H4 (cell line): Measurements from ENCODE around the gene CYTH1. TPM values are rescaled to one million over a fixed set of nuclear protein-coding genes. Genes with fewer than 3 reads are reported as not detected.

Source experiments
- DNase-seq: peaks from one replicate; pipeline ENCODE4 v3.0.0-alpha.2; 2015; ENCODE audit warnings: low spot score
- total RNA-seq: library from RNA; depleted of rRNA; stranded (reverse); fragments of >200 nt; shearing (Covaris generic); gene quantifications from 2 replicates; pipeline ENCODE4 v1.2.3, GENCODE V29; 2014

Gene CYTH1
- total RNA-seq, 1 experiment from 2014 or later: 9.7 TPM

- no peak for DNase-seq
Observed at GRCh38 chr17:78804777-78805176, 22.7 kb upstream of the CYTH1 start.

GRCh38 chr17:78803186-78803845, 21.2 kb upstream of the CYTH1 start:
- no peak for DNase-seq

GRCh38 chr17:78802459-78802858, 20.4 kb upstream of the CYTH1 start:
- DNase-seq: no peak

GRCh38 chr17:78802008-78802407, 19.9 kb upstream of the CYTH1 start:
- no peak for DNase-seq

GRCh38 chr17:78800132-78800931, 18.3 kb upstream of the CYTH1 start:
- no peak for DNase-seq

GRCh38 chr17:78798695-78799559, 16.9 kb upstream of the CYTH1 start:
- DNase-seq: no peak

- DNase-seq: no peak
Observed at GRCh38 chr17:78797691-78798585, 15.9 kb upstream of the CYTH1 start.

- no peak for DNase-seq
Observed at GRCh38 chr17:78797213-78797612, 15.1 kb upstream of the CYTH1 start.

- DNase-seq: no peak
Observed at GRCh38 chr17:78796517-78796900, 14.4 kb upstream of the CYTH1 start.

- no peak for DNase-seq
Observed at GRCh38 chr17:78795861-78796516, 13.9 kb upstream of the CYTH1 start.

- no peak for DNase-seq
Observed at GRCh38 chr17:78794864-78795640, 13.0 kb upstream of the CYTH1 start.

GRCh38 chr17:78794399-78794798, 12.3 kb upstream of the CYTH1 start:
- DNase-seq: no peak

GRCh38 chr17:78793968-78794367, 11.9 kb upstream of the CYTH1 start:
- no peak for DNase-seq

- no peak for DNase-seq
Observed at GRCh38 chr17:78793415-78793814, 11.3 kb upstream of the CYTH1 start.

- DNase-seq: no peak
Observed at GRCh38 chr17:78791840-78792709, 10.0 kb upstream of the CYTH1 start.

GRCh38 chr17:78790552-78790951, 8.5 kb upstream of the CYTH1 start:
- DNase-seq: no peak

GRCh38 chr17:78789663-78790181, 7.6 kb upstream of the CYTH1 start:
- DNase-seq: no peak

- no peak for DNase-seq
Observed at GRCh38 chr17:78789149-78789662, 7.1 kb upstream of the CYTH1 start.

GRCh38 chr17:78788451-78788850, 6.4 kb upstream of the CYTH1 start:
- no peak for DNase-seq
